ENCODE results near the gene EHD4. TPM values are rescaled to one million over a fixed set of nuclear protein-coding genes. Genes with fewer than 3 reads are reported as not detected.

The EHD4 gene
- total and polyA plus RNA-seq, 9 of the 15 experiments (the other 6 are each of a cell fraction or from before 2014, with no cell fraction given) = 0.89 to 10.3 (median 6.4) TPM

DNA sequence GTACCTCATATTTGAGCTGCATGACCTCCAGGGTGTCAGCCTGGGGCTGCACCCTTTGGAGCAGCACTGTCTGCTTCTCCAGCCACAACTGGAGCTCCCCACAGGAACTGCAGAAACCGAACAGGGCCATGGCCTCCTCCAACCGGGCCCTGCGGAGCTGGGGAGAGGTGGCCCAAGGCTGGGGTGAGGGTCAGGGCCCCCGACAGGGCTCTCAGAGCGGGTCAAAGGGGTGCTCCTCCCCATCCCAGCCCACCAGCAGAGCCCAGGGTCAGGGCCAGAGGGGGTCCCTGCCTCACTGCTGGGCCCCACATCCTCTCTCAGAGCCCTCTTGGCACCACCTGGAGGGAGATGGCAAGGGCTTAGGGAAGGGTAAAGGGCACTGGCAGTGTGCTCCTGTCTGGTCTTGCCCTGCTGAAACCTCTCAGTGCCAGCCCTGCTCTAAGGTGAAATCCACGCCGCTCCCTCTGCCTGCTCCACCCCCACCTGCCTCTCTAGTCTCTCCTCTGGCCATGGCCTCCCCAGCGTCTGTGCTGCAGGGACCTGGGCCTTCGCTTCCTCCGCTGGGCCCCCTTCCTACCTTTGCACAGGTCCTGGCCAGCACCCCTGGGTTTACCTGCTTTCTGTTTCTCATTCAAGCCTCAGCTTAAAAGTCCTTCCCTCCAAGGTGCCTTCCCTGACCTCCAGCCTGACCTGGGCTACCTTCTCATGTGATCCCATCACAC, 92.0 kb downstream of the EHD4 start (continued):
- TF ChIP-seq, protein P1, sequence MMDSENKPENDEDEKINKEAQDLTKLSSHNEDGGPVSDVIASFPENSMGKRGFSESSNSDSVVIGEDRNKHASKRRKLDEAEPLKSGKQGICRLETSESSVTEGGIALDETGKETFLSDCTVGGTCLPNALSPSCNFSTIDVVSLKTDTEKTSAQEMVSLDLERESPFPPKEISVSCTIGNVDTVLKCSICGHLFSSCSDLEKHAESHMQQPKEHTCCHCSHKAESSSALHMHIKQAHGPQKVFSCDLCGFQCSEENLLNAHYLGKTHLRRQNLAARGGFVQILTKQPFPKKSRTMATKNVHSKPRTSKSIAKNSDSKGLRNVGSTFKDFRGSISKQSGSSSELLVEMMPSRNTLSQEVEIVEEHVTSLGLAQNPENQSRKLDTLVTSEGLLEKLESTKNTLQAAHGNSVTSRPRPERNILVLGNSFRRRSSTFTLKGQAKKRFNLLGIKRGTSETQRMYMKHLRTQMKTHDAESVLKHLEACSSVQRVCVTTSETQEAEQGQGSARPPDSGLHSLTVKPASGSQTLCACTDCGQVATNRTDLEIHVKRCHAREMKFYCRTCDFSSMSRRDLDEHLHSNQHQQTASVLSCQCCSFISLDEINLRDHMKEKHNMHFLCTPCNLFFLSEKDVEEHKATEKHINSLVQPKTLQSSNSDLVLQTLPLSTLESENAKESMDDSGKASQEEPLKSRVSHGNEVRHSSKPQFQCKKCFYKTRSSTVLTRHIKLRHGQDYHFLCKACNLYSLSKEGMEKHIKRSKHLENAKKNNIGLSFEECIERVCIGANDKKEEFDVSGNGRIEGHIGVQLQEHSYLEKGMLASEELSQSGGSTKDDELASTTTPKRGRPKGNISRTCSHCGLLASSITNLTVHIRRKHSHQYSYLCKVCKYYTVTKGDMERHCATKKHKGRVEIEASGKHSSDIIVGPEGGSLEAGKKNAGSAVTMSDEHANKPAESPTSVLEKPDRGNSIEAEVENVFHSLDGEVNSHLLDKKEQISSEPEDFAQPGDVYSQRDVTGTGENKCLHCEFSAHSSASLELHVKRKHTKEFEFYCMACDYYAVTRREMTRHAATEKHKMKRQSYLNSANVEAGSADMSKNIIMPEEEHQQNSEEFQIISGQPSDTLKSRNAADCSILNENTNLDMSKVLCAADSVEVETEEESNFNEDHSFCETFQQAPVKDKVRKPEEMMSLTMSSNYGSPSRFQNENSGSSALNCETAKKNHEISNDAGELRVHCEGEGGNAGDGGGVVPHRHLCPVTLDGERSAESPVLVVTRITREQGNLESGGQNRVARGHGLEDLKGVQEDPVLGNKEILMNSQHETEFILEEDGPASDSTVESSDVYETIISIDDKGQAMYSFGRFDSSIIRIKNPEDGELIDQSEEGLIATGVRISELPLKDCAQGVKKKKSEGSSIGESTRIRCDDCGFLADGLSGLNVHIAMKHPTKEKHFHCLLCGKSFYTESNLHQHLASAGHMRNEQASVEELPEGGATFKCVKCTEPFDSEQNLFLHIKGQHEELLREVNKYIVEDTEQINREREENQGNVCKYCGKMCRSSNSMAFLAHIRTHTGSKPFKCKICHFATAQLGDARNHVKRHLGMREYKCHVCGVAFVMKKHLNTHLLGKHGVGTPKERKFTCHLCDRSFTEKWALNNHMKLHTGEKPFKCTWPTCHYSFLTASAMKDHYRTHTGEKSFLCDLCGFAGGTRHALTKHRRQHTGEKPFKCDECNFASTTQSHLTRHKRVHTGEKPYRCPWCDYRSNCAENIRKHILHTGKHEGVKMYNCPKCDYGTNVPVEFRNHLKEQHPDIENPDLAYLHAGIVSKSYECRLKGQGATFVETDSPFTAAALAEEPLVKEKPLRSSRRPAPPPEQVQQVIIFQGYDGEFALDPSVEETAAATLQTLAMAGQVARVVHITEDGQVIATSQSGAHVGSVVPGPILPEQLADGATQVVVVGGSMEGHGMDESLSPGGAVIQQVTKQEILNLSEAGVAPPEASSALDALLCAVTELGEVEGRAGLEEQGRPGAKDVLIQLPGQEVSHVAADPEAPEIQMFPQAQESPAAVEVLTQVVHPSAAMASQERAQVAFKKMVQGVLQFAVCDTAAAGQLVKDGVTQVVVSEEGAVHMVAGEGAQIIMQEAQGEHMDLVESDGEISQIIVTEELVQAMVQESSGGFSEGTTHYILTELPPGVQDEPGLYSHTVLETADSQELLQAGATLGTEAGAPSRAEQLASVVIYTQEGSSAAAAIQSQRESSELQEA (IDR thresholded peaks at IDR 0.05; ENCODE audit: low read depth) = no peak
- TF ChIP-seq, protein P2, sequence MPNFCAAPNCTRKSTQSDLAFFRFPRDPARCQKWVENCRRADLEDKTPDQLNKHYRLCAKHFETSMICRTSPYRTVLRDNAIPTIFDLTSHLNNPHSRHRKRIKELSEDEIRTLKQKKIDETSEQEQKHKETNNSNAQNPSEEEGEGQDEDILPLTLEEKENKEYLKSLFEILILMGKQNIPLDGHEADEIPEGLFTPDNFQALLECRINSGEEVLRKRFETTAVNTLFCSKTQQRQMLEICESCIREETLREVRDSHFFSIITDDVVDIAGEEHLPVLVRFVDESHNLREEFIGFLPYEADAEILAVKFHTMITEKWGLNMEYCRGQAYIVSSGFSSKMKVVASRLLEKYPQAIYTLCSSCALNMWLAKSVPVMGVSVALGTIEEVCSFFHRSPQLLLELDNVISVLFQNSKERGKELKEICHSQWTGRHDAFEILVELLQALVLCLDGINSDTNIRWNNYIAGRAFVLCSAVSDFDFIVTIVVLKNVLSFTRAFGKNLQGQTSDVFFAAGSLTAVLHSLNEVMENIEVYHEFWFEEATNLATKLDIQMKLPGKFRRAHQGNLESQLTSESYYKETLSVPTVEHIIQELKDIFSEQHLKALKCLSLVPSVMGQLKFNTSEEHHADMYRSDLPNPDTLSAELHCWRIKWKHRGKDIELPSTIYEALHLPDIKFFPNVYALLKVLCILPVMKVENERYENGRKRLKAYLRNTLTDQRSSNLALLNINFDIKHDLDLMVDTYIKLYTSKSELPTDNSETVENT (CRISPR knock-in tag; IDR thresholded peaks at IDR 0.05) = no peak
- TF ChIP-seq ZC3H4 (CRISPR knock-in tag; IDR thresholded peaks at IDR 0.05; ENCODE audit: borderline replicate concordance) = no peak

All from K562 (cell line).